Thyroid gland (tissue), 4 donors: ENCODE measurements around the gene USP49. TPM values are rescaled to one million over a fixed set of nuclear protein-coding genes. Genes with fewer than 3 reads are reported as not detected.

Experiments used
- DNase-seq, 2 donors: peaks; one replicate each; pipeline ENCODE4 v3.0.0-alpha.2; 2019
- H3K27ac ChIP-seq, 3 donors: fragments of 200-600 bp; sonication (generic); 1 replicate in 2 of 3; 2 replicates in 1 of 3; pipeline ENCODE4 v1.5.1; 2016 to 2019; ENCODE audit warnings: mild to moderate bottlenecking in 1 of 3, moderate library complexity in 1 of 3
- H3K27me3 ChIP-seq: fragments of 200-600 bp; sonication (generic); one replicate; pipeline ENCODE4 v1.5.1; 2019
- H3K36me3 ChIP-seq, 2 donors: fragments of 200-600 bp; sonication (generic); one replicate each; pipeline ENCODE4 v1.5.1; 2016 to 2019
- H3K4me1 ChIP-seq, 2 donors: fragments of 200-600 bp; sonication (generic); one replicate each; pipeline ENCODE4 v1.5.1; 2017 to 2019
- H3K4me3 ChIP-seq, 3 donors: fragments of 200-600 bp; sonication (generic); replicated peaks in 1 of 3; 1 replicate in 2 of 3; 2 replicates in 1 of 3; pipeline ENCODE4 v1.5.1; 2016; ENCODE audit warnings: mild to moderate bottlenecking in 1 of 3
- H3K9me3 ChIP-seq: fragments of 200-600 bp; sonication (generic); one replicate; pipeline ENCODE4 v1.5.1; 2017
- POLR2A ChIP-seq, 2 donors: fragments of 450-650 bp; IDR thresholded peaks; one replicate each; pipeline ENCODE4 v1.6.1; 2017; ENCODE audit warnings: antibody characterized with exemption in 2 of 2, mild to moderate bottlenecking in 2 of 2, moderate library complexity in 1 of 2
- WGBS, 2 donors: methylation state at CpG; one replicate each; pipeline ENCODE4 v1.1.5; 2017; 5-methylcytosine and 5-hydroxymethylcytosine counted together
- intact Hi-C: fragments of 100-400 bp; cut with DNase I; formaldehyde crosslinking; loops from one replicate; pipeline ENCODE4 v1.15.1; 2023
- total RNA-seq, 4 donors: library from RNA; depleted of rRNA; stranded (reverse); fragments of >200 nt; gene quantifications; one replicate each; pipeline ENCODE4 v1.2.3, GENCODE V29; 2016
- TF ChIP-seq, protein P1 (sequence below), 6 experiments: fragments of 200-600 bp in 3 of 6; fragments of 450-650 bp in 3 of 6; sonication (generic) in 3 of 6; IDR thresholded peaks; one replicate each; pipeline ENCODE4 v1.5.1; 2016 to 2019; ENCODE audit warnings: antibody characterized with exemption in 6 of 6, mild to moderate bottlenecking in 2 of 6, inconsistent platforms in 1 of 6, moderate library complexity in 1 of 6

The USP49 gene
- total RNA-seq, 4 donors from 2014 or later, result 9.8 to 17.5 (median 13.8) TPM

DNA sequence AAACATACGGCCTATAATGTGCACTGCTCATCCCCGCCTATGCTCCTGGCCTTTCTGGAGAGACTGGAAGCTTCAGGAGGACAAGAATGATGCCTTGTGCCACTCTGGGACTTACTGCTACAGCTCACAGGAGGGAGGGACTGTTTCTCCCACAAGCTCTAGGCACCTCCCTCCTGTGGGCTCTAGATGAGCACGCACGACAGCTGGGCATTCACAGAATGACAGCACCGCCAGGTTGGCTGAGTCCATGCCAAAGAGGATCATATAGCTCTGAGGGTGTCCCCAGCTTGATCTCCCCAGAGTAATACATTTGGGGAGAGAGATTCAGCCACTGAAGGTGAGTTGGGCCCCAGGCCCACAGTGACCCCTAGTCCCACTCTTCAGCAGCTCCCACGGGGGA, 137.9 kb downstream of the USP49 start:
- 93 to 94% methylated on average over 2 to 6 of the region's 6 CpGs for WGBS, 2 donors
- no peaks in the 10 kb centered on the region for H3K4me1 ChIP-seq
- H3K9me3 ChIP-seq, result no peaks in the 10 kb centered on the region
- H3K36me3 ChIP-seq, result no peaks in the 10 kb centered on the region
- intact Hi-C loops, result no loop called here
- TF ChIP-seq, protein P1, sequence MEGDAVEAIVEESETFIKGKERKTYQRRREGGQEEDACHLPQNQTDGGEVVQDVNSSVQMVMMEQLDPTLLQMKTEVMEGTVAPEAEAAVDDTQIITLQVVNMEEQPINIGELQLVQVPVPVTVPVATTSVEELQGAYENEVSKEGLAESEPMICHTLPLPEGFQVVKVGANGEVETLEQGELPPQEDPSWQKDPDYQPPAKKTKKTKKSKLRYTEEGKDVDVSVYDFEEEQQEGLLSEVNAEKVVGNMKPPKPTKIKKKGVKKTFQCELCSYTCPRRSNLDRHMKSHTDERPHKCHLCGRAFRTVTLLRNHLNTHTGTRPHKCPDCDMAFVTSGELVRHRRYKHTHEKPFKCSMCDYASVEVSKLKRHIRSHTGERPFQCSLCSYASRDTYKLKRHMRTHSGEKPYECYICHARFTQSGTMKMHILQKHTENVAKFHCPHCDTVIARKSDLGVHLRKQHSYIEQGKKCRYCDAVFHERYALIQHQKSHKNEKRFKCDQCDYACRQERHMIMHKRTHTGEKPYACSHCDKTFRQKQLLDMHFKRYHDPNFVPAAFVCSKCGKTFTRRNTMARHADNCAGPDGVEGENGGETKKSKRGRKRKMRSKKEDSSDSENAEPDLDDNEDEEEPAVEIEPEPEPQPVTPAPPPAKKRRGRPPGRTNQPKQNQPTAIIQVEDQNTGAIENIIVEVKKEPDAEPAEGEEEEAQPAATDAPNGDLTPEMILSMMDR (IDR thresholded peaks at IDR 0.05), result no peak
- TF ChIP-seq POLR2A (IDR thresholded peaks at IDR 0.05), result no peak
- DNase-seq, result no peak
- no peaks in the 10 kb centered on the region for H3K27me3 ChIP-seq
- H3K4me3 ChIP-seq, result no peak overlapping the region
- no peak overlapping the region for H3K27ac ChIP-seq

- 74% methylated on average over 8 of the region's 13 CpGs for WGBS, 2 donors
- intact Hi-C loops, result no loop called here
- Histone ChIP-seq H3K9me3 (no peaks in the 10 kb centered on the region), H3K27ac (no peak overlapping the region), H3K27me3 (no peaks in the 10 kb centered on the region), H3K4me1 (no peaks in the 10 kb centered on the region), H3K4me3 (no peak overlapping the region), H3K36me3 (no peaks in the 10 kb centered on the region)
- DNase-seq, result no peak
- TF ChIP-seq POLR2A (IDR thresholded peaks at IDR 0.05), result no peak
- TF ChIP-seq, protein P1 (IDR thresholded peaks at IDR 0.05), result no peak
Observed at GRCh38 chr6:41756354-41756753, 138.8 kb downstream of the USP49 start.

GRCh38 chr6:41755895-41756294, 139.3 kb downstream of the USP49 start:
- H3K9me3 ChIP-seq, result no peaks in the 10 kb centered on the region
- no peak for DNase-seq
- intact Hi-C loops, result no loop called here
- TF ChIP-seq, protein P1 (IDR thresholded peaks at IDR 0.05), result no peak
- TF ChIP-seq POLR2A (IDR thresholded peaks at IDR 0.05), result no peak
- H3K36me3 ChIP-seq, result no peaks in the 10 kb centered on the region
- no peak overlapping the region for H3K27ac ChIP-seq
- H3K4me3 ChIP-seq, result no peak overlapping the region
- 63 to 84% methylated on average over 4 of the region's 4 CpGs for WGBS, 2 donors
- H3K27me3 ChIP-seq, result no peaks in the 10 kb centered on the region
- H3K4me1 ChIP-seq, result no peaks in the 10 kb centered on the region

DNA sequence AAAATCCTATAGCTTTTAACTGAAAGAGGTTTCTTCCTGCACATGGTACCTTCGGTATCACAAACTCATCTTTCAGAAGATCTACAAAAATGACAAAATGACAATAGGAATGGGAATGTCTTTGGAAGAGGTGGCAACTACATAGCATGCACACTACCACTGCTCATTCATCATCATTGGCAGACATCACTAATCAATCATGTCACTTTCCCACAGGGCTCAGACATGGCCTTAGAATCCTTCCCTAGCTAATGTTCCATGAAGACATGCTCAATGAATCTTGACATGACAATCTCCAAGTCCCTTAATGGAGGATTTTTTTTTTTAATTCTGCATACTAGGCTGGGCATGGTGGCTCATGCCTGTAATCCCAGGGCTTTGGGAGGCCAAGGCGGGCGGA, 144.8 kb downstream of the USP49 start:
- intact Hi-C loops, result no loop called here
- H3K27me3 ChIP-seq, result no peaks in the 10 kb centered on the region
- TF ChIP-seq, protein P1 (IDR thresholded peaks at IDR 0.05), result no peak
- no peak for TF ChIP-seq POLR2A (IDR thresholded peaks at IDR 0.05)
- H3K27ac ChIP-seq, result no peak overlapping the region
- H3K4me3 ChIP-seq, result no peak overlapping the region
- H3K4me1 ChIP-seq, result peaks cover 0 to 5% of the 10 kb centered on the region in 2 donors
- no peak for DNase-seq
- WGBS, 2 donors, result 98 to 100% methylated on average over 3 of the region's 3 CpGs
- H3K36me3 ChIP-seq, result no peaks in the 10 kb centered on the region
- no peaks in the 10 kb centered on the region for H3K9me3 ChIP-seq

DNA sequence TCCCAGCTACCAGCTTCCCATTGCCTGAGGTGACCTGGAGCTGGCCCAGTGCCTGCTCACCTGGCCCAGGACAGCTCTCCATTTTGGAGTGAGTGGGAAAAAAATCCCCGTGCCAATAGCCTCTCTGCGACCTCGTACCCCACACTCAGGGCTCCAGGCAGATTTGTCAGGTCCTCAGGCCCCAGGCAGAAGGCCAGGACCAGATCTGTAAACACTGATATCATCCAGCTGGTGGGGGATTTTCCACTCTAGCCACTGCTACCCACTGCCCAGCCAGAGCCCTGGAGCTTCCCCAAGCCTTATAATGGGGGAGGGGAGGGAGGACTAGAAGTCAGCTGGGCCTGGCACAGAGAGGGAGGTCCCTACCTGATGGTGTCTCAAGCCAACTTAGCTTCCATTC, 146.6 kb downstream of the USP49 start:
- DNase-seq, result peak; percentile 10 to 27
- Histone ChIP-seq H3K27ac (no peak overlapping the region), H3K36me3 (no peaks in the 10 kb centered on the region), H3K27me3 (no peaks in the 10 kb centered on the region), H3K4me1 (peaks cover 0 to 5% of the 10 kb centered on the region in 2 donors), H3K9me3 (no peaks in the 10 kb centered on the region), H3K4me3 (no peak overlapping the region)
- WGBS, 2 donors, result 40 to 54% methylated on average over 1 to 3 of the region's 3 CpGs
- TF ChIP-seq, protein P1 (IDR thresholded peaks at IDR 0.05), result no peak
- intact Hi-C loops, result no loop called here
